K562 (cell line): ENCODE results near the gene UCHL5. TPM values are rescaled to one million over a fixed set of nuclear protein-coding genes. Genes with fewer than 3 reads are reported as not detected.
A peak's percentile ranks its signal among the peaks of the same experiment; 100 is the strongest.

Experiments used
- ELF2 ChIP-seq: fragments of 250-450 bp; sonication (Bioruptor Pico); IDR thresholded peaks from 2 replicates; pipeline ENCODE4 v1.5.0; 2021; ENCODE audit warnings: mild to moderate bottlenecking
- RCOR1 ChIP-seq, 2 experiments: IDR thresholded peaks; 2 replicates each; pipeline ENCODE4 v1.6.1; 2012; ENCODE audit warnings: low read depth in 2 of 2, low read length in 2 of 2, borderline replicate concordance in 1 of 2, improper control_type of control experiment in 1 of 2
- SMC3 ChIP-seq: conservative IDR thresholded peaks from 2 replicates; pipeline ENCODE4 v1.6.1; 2011; ENCODE audit warnings: low read depth, low read length, improper control_type of control experiment; ENCODE audit not compliant: insufficient read depth
- SRF ChIP-seq, 2 experiments: fragments of 250-450, 450-650 bp in 1 of 2; sonication (Bioruptor Pico) in 1 of 2; sonication (generic) in 1 of 2; formaldehyde crosslinking; IDR thresholded peaks; 2 replicates each; pipeline versions ENCODE4 v1.5.0 to v1.5.1; 2020 to 2022; ENCODE audit warnings: mild to moderate bottlenecking in 1 of 2, missing genetic modification reagents in 1 of 2
- ZNF57 ChIP-seq: fragments of 450-650 bp; formaldehyde crosslinking; IDR thresholded peaks from 2 replicates; pipeline ENCODE4 v1.4.0; 2020; ENCODE audit warnings: mild to moderate bottlenecking, moderate library complexity
- ZSCAN29 ChIP-seq: fragments of 450-650 bp; IDR thresholded peaks from 2 replicates; pipeline ENCODE4 v1.6.1; 2017
- polyA plus RNA-seq, 8 experiments: library from polyadenylated mRNA; depleted of rRNA in 4 of 8; stranded (reverse) in 5 of 8; unstranded in 3 of 8; fragments of >200 nt; fragmentation: Nextera tagmentation in 2 of 8; fragmentation: Illumina TruSeq in 1 of 8; extraction: Ambion mirVana in 2 of 8; extraction: Trizol in 1 of 8; gene quantifications; 2 replicates each; pipeline versions ENCODE4 v1.2.1 to v1.2.3, GENCODE V29; 2011 to 2014; ENCODE audit warnings: inconsistent platforms in 1 of 8, missing spikeins in 1 of 8
- total RNA-seq, 7 experiments: library from RNA; depleted of rRNA in 6 of 7; stranded (reverse); fragments of >200 nt in 6 of 7; fragmentation: Illumina TruSeq in 2 of 7; extraction: Trizol in 2 of 7; gene quantifications; 2 replicates each; pipeline versions ENCODE4 v1.2.1 to v1.2.3, GENCODE V29; 2011 to 2021; ENCODE audit warnings: low replicate concordance in 1 of 7
- TF ChIP-seq, protein P1 (sequence below): sonication (generic); formaldehyde crosslinking; IDR thresholded peaks from 2 replicates; pipeline ENCODE4 v1.4.0; 2020; ENCODE audit warnings: mild to moderate bottlenecking, missing genetic modification reagents
- TF ChIP-seq, protein P2 (sequence below): sonication (generic); formaldehyde crosslinking; IDR thresholded peaks from 2 replicates; pipeline ENCODE4 v1.8.0; 2022; ENCODE audit warnings: mild to moderate bottlenecking, missing genetic modification reagents, borderline replicate concordance
- TF ChIP-seq, protein P3 (sequence below), 2 experiments: fragments of 450-650 bp in 1 of 2; IDR thresholded peaks; 2 replicates each; pipeline ENCODE4 v1.6.1; 2011 to 2017; ENCODE audit warnings: low read depth in 2 of 2, antibody characterized with exemption in 1 of 2, borderline replicate concordance in 1 of 2, low read length in 1 of 2, mild to moderate bottlenecking in 1 of 2, mixed read lengths in 1 of 2; ENCODE audit not compliant: control insufficient read depth in 1 of 2
- TF ChIP-seq, protein P4 (sequence below): sonication (generic); formaldehyde crosslinking; IDR thresholded peaks from 2 replicates; pipeline ENCODE4 v1.9.0; 2022; ENCODE audit warnings: mild to moderate bottlenecking, missing genetic modification reagents
- TF ChIP-seq, protein P5 (sequence below): sonication (generic); formaldehyde crosslinking; IDR thresholded peaks from 2 replicates; pipeline ENCODE4 v1.8.0; 2022; ENCODE audit warnings: missing genetic modification reagents, mild to moderate bottlenecking, borderline replicate concordance
- TF ChIP-seq, protein P6 (sequence below), 2 experiments: fragments of 450-650 bp; conservative IDR thresholded peaks; 2 replicates each; pipeline ENCODE4 v1.6.1; 2017; ENCODE audit warnings: mild to moderate bottlenecking in 2 of 2, moderate library complexity in 2 of 2

UCHL5 gene
- total and polyA plus RNA-seq, 9 of the 15 experiments (the other 6 are each of a cell fraction or from before 2014, with no cell fraction given), result 61.0 to 206 (median 122) TPM

DNA sequence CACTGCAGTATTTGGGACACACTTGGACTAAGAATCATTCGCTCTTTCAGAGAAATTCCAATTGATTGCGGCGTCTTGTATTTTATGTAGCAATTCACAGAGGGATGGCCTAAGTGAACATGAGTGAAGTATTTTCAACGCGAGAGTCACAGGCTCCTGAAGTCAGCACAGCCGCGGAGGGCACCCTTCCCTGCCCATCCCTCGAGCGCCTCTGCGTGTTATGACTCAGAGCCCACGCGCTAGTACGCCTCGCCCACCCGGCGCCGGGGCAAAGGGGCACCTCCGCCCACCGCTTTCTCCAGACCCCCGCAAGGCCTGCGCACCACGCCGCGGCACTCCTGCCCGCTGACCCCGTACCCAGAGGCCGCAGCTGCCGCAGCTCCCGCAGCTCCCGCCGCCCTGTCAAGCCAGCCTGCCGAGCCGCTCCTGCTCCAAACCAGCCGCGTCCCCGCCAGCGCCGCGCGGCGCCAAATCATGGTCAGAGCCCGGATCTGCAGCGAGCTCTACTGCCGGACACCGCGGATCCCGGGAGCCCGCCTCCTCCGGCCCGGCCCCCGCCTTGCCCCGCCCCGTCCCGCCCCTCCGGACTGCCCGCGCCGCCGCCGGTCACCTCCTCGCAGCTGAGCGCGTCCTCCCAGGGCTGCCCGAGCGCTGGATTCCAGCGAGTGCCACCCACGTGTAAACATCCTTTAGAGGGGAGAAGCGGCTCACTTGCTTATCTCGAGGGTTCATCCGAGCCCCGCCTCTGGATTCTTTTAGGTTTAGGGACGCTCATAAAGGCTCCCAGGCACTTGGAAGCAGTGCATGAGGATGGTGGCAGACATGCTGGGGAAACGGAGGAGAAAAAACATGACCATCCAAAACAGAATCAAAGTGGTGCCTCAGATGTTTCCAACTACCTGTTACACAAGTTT is 46.0 kb upstream of the UCHL5 start, which contains the start of gene GLRX2 (continued):
- no peak for TF ChIP-seq ZSCAN29
- TF ChIP-seq, protein P1, sequence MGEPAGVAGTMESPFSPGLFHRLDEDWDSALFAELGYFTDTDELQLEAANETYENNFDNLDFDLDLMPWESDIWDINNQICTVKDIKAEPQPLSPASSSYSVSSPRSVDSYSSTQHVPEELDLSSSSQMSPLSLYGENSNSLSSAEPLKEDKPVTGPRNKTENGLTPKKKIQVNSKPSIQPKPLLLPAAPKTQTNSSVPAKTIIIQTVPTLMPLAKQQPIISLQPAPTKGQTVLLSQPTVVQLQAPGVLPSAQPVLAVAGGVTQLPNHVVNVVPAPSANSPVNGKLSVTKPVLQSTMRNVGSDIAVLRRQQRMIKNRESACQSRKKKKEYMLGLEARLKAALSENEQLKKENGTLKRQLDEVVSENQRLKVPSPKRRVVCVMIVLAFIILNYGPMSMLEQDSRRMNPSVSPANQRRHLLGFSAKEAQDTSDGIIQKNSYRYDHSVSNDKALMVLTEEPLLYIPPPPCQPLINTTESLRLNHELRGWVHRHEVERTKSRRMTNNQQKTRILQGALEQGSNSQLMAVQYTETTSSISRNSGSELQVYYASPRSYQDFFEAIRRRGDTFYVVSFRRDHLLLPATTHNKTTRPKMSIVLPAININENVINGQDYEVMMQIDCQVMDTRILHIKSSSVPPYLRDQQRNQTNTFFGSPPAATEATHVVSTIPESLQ (CRISPR knock-in tag), result no peak
- TF ChIP-seq, protein P2, sequence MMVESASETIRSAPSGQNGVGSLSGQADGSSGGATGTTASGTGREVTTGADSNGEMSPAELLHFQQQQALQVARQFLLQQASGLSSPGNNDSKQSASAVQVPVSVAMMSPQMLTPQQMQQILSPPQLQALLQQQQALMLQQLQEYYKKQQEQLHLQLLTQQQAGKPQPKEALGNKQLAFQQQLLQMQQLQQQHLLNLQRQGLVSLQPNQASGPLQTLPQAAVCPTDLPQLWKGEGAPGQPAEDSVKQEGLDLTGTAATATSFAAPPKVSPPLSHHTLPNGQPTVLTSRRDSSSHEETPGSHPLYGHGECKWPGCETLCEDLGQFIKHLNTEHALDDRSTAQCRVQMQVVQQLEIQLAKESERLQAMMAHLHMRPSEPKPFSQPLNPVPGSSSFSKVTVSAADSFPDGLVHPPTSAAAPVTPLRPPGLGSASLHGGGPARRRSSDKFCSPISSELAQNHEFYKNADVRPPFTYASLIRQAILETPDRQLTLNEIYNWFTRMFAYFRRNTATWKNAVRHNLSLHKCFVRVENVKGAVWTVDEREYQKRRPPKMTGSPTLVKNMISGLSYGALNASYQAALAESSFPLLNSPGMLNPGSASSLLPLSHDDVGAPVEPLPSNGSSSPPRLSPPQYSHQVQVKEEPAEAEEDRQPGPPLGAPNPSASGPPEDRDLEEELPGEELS, result peak; percentile 73; the same call in 1 of the 2 replicates
- TF ChIP-seq, protein P3, sequence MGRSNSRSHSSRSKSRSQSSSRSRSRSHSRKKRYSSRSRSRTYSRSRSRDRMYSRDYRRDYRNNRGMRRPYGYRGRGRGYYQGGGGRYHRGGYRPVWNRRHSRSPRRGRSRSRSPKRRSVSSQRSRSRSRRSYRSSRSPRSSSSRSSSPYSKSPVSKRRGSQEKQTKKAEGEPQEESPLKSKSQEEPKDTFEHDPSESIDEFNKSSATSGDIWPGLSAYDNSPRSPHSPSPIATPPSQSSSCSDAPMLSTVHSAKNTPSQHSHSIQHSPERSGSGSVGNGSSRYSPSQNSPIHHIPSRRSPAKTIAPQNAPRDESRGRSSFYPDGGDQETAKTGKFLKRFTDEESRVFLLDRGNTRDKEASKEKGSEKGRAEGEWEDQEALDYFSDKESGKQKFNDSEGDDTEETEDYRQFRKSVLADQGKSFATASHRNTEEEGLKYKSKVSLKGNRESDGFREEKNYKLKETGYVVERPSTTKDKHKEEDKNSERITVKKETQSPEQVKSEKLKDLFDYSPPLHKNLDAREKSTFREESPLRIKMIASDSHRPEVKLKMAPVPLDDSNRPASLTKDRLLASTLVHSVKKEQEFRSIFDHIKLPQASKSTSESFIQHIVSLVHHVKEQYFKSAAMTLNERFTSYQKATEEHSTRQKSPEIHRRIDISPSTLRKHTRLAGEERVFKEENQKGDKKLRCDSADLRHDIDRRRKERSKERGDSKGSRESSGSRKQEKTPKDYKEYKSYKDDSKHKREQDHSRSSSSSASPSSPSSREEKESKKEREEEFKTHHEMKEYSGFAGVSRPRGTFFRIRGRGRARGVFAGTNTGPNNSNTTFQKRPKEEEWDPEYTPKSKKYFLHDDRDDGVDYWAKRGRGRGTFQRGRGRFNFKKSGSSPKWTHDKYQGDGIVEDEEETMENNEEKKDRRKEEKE (IDR thresholded peaks at IDR 0.05; ENCODE audit: borderline replicate concordance in 1 of 2, control insufficient read depth in 1 of 2, low read depth in 2 of 2, low read length in 1 of 2), result no peak
- TF ChIP-seq ELF2, result peak; percentile 55; the same call in 1 of the 2 replicates
- TF ChIP-seq ZNF57, result no peak
- peak in 1 of 2 experiments; percentile 83; a peak in 1 of 4 replicates for TF ChIP-seq RCOR1 (IDR thresholded peaks at IDR 0.05; ENCODE audit: borderline replicate concordance in 1 of 2, low read depth in 2 of 2, low read length in 2 of 2)
- TF ChIP-seq, protein P4, sequence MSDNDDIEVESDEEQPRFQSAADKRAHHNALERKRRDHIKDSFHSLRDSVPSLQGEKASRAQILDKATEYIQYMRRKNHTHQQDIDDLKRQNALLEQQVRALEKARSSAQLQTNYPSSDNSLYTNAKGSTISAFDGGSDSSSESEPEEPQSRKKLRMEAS (CRISPR knock-in tag), result peak; percentile 78
- TF ChIP-seq SMC3, result no peak
- no peak for TF ChIP-seq SRF (CRISPR knock-in tag; IDR thresholded peaks at IDR 0.05)
- TF ChIP-seq, protein P5, sequence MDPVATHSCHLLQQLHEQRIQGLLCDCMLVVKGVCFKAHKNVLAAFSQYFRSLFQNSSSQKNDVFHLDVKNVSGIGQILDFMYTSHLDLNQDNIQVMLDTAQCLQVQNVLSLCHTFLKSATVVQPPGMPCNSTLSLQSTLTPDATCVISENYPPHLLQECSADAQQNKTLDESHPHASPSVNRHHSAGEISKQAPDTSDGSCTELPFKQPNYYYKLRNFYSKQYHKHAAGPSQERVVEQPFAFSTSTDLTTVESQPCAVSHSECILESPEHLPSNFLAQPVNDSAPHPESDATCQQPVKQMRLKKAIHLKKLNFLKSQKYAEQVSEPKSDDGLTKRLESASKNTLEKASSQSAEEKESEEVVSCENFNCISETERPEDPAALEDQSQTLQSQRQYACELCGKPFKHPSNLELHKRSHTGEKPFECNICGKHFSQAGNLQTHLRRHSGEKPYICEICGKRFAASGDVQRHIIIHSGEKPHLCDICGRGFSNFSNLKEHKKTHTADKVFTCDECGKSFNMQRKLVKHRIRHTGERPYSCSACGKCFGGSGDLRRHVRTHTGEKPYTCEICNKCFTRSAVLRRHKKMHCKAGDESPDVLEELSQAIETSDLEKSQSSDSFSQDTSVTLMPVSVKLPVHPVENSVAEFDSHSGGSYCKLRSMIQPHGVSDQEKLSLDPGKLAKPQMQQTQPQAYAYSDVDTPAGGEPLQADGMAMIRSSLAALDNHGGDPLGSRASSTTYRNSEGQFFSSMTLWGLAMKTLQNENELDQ (CRISPR knock-in tag), result no peak
- TF ChIP-seq, protein P6, sequence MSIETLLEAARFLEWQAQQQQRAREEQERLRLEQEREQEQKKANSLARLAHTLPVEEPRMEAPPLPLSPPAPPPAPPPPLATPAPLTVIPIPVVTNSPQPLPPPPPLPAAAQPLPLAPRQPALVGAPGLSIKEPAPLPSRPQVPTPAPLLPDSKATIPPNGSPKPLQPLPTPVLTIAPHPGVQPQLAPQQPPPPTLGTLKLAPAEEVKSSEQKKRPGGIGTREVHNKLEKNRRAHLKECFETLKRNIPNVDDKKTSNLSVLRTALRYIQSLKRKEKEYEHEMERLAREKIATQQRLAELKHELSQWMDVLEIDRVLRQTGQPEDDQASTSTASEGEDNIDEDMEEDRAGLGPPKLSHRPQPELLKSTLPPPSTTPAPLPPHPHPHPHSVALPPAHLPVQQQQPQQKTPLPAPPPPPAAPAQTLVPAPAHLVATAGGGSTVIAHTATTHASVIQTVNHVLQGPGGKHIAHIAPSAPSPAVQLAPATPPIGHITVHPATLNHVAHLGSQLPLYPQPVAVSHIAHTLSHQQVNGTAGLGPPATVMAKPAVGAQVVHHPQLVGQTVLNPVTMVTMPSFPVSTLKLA (conservative IDR thresholded peaks at IDR 0.05), result peak; percentile 82 to 92
